HG02870 (cell line): Measurements from ENCODE around the gene LRRC47.

Experiments used
- ATAC-seq: cut with Tn5 transposase; IDR thresholded peaks from one replicate; pipeline ENCODE4 v1.9.1; 2021; ENCODE audit warnings: mild to moderate bottlenecking, moderate library complexity; ENCODE audit not compliant: unreplicated experiment

Gene LRRC47

GRCh38 chr1:3787349-3787715, 9.0 kb downstream of the LRRC47 start:
- ATAC-seq = no peak

DNA sequence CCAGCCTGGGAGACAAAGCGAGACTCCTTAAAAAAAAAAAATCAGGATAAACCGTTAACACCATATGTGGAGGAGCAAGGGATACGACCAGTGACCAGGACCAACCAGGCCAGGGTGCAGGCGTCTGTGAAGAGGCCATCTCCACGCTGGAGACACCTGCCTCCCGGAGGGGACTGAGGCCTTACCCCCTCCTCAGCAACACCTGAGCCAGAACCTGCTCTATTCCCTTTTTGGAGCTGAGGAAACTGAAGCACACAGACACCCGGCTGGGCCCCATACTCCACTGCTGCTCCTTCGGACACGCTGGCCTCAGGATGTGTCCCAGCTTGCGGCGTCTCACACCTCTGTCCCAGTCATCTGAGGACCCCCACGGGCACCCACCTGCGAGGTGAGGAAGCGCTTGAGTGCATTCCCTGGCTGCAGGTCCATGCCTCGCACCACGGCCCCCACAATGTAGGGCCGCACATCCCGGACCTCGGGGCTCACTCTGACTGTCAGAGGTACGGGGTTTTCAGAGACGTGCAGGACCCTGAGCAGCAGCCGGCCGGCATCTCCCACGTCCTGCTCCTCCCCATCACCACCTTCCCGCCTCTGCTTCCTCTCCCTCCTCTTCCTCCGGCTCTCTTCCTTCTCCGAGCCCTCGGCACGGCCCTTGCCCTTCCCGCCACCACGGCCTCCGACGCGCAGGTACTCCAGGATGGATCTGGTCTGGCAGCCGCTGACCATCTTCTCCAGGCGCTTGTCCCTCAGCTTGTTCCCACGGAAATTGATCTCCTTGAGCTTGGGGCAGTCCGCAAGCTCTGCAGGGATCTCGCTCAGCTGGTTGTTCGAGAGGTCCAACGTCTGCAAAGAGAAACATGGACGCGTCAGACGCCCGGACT, 9.6 kb downstream of the LRRC47 start:
- no peak for ATAC-seq

DNA sequence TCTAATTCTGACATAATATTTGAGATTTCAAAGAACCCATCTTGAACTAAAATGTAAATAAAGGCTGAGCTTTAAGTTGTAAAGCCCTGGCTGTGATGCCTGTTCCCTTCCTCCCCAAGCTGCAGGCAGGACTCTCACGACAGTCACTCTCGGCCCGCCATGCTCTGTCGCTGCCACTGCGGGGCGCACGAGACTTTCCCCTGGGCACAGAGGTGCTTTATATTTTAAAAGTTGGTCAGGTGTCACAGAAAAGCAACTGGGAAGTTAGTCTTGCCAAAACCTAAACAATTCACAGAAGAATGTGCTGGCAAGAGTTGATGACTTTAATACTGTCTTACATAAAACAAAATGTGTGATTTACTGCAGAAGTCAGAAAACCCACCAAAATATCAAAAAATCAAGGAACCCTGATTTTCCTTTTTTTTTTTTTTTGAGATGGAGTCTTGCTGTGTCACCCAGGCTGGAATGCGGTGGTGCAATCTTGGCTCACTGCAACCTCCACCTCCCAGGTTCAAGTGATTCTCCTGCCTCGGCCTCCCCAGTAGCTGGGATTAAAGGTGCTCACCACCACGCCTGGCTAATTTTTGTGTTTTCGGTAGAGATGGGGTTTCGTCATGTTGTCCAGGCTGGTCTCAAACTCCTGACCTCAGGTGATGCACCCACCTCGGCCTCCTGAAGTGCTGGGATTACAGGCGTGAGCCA, 10.7 kb downstream of the LRRC47 start:
- no peak for ATAC-seq

GRCh38 chr1:3785045-3785444, 11.3 kb downstream of the LRRC47 start:
- ATAC-seq = no peak

GRCh38 chr1:3783651-3784474, 12.4 kb downstream of the LRRC47 start:
- no peak for ATAC-seq

GRCh38 chr1:3780901-3781300, 15.4 kb downstream of the LRRC47 start:
- no peak for ATAC-seq

- no peak for ATAC-seq
Measured at GRCh38 chr1:3779912-3780416, 16.3 kb downstream of the LRRC47 start.

DNA sequence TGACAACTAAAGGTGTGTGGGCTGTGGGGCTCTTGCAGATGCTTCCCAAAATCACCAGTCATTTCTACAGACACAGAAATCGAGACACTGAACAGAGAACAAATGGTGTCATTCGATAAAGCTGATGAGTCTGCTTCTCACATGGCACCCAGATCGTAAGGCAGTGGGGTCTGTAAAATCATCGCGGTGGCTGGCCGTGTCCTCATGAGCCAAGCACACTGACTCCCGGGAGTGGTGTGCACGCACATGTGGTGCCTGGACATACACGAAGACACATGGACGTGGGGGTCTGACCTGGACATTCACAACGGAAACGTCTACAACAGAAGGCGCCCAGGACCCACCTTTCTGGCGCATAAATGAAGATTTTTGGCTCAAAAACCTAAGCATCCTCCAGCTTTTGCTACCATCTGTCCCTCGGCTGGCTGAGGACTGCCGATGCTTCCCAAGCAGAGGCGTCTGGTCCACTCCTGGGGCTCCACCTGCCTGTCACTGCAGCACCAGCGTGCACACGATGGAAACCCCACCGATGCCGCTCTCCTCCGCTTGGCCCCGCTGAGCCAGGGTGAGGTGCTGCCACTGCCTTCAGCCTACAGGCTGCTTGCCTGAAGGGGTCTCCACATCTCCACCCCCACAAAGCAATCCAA, 16.9 kb downstream of the LRRC47 start:
- ATAC-seq = no peak

- ATAC-seq = no peak
Measured at GRCh38 chr1:3778590-3779264, 17.6 kb downstream of the LRRC47 start.

GRCh38 chr1:3777647-3778589, 18.4 kb downstream of the LRRC47 start:
- ATAC-seq = no peak

- no peak for ATAC-seq
Measured at GRCh38 chr1:3777078-3777547, 19.2 kb downstream of the LRRC47 start.

GRCh38 chr1:3776231-3776961, 19.9 kb downstream of the LRRC47 start:
- ATAC-seq = no peak

GRCh38 chr1:3775490-3776230, 20.6 kb downstream of the LRRC47 start:
- no peak for ATAC-seq

DNA sequence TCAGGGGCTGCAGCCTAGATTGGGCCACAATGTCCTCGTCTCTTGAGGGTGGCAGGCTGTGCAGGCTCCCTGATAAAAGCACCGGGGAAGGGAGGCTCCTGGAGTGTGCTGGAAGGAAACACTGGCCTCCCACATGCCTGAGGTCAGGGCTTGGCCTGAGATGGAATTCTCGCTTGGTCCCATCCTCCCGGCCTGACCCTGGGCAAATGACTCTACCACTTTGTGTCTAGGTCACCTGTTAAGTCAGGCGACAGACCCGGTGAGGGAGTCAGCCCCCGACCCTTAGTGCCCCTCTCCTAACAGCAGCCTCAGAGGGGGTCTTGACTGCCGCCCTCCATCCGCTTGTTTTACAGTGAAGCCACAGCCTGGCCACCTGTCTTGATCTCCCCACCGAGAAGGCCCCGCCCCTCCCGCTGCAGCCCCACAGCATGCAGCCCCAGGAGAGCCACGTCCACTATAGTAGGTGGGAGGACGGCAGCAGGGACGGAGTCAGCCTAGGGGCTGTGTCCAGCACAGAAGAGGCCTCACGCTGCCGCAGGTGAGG, 21.3 kb downstream of the LRRC47 start:
- no peak for ATAC-seq

GRCh38 chr1:3774276-3774945, 21.9 kb downstream of the LRRC47 start:
- ATAC-seq = no peak

- ATAC-seq = no peak
Measured at GRCh38 chr1:3773572-3774275, 22.6 kb downstream of the LRRC47 start.
